ENCODE results near the gene LIMA1. TPM values are rescaled to one million over a fixed set of nuclear protein-coding genes. Genes with fewer than 3 reads are reported as not detected.

Gene LIMA1
- total and polyA plus RNA-seq, 2 donors (not counting 1 experiment from before 2014, with no cell fraction given) = 1.3 to 2.1 TPM

DNA sequence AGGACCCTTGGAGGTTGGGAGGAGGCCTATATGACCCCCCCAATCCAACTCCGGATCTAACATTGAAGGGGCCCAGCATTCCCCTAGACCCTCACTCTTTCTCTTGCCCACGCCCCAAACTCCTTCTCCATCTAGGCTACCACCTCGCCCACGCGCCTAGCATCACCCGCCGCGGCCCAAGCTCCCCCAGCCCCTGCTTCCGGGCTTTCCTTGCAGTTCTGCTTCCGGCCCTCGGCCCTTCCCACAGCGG is 116.6 kb downstream of the LIMA1 start:
- H3K27ac Mint-ChIP-seq = peak overlapping the region; percentile 95
- peak overlapping the region; percentile 95 for H3K4me3 Mint-ChIP-seq
- intact Hi-C loops (cut with micrococcal nuclease) = loop anchor here (1.0 to 10.0 kb wide), 5 partner anchors 55 to 322 kb away; partner anchors contain the start of genes BCDIN3D, LARP4, LIMA1 and SMARCD1
- ChIA-PET CTCF (interaction anchor here (1.0 to 20.5 kb wide), 8 partner anchors 12 to 95 kb away, joined by 3 to 343 read pairs (median 14); partner anchors contain the start of genes COX14 and SMARCD1), POLR2A (interaction anchor here (1.9 to 3.2 kb wide), 2 partner anchors 55 to 81 kb away, joined by 17 to 42 read pairs; partner anchors contain the start of genes COX14 and SMARCD1)
- H3K4me3 ChIP-seq (ENCODE audit: control extremely low read depth in 1 of 5, extremely low read depth in 1 of 5, insufficient read depth in 1 of 5, low read depth in 2 of 5, low read length in 4 of 5) = peak overlapping the region; percentile 70 to 99 (median 74)
- peaks cover 9% of the 10 kb centered on the region for H4K20me1 ChIP-seq (ENCODE audit: control insufficient read depth, insufficient read depth, low read length, poor library complexity, severe bottlenecking)
- H3K27ac ChIP-seq (ENCODE audit: low read length in 2 of 2) = peak overlapping the region; percentile 83 to 90
- H3K9me3 ChIP-seq (ENCODE audit: control extremely low read depth in 1 of 3, control insufficient read depth in 2 of 3, insufficient read depth in 1 of 3, low read length in 2 of 3) = no peaks in the 10 kb centered on the region
- H3K27me3 Mint-ChIP-seq = no peaks in the 10 kb centered on the region
- H3K9me3 Mint-ChIP-seq (ENCODE audit: insufficient read depth) = no peaks in the 10 kb centered on the region
- peak overlapping the region; percentile 92 for H3K4me2 ChIP-seq (replicated peaks; ENCODE audit: low read depth, low read length, poor library complexity, severe bottlenecking)
- no peaks in the 10 kb centered on the region for H3K36me3 ChIP-seq (replicated peaks in 1 of 2; ENCODE audit: control extremely low read depth in 1 of 2, control insufficient read depth in 1 of 2, extremely low read depth in 1 of 2, insufficient read depth in 2 of 2, low read length in 1 of 2)
- no peak for ATAC-seq (ENCODE audit: low read depth)
- peaks cover 17 to 19% of the 10 kb centered on the region in 2 donors for H3K4me1 ChIP-seq (ENCODE audit: control insufficient read depth in 2 of 2, insufficient read depth in 2 of 2, low read length in 2 of 2)
- H3K9ac ChIP-seq (ENCODE audit: low read length) = peak overlapping the region; percentile 98
- H3K27me3 ChIP-seq (replicated peaks in 1 of 4; ENCODE audit: control extremely low read depth in 1 of 4, control insufficient read depth in 3 of 4, insufficient read depth in 4 of 4, low read length in 3 of 4) = no peaks in the 10 kb centered on the region
- peaks cover 25% of the 10 kb centered on the region for H3K4me1 Mint-ChIP-seq
- 1% methylated on average over 12 of the region's 12 CpGs for WGBS (ENCODE audit: insufficient coverage)
- peaks cover 54% of the 10 kb centered on the region for H3K79me2 ChIP-seq (ENCODE audit: control insufficient read depth, insufficient read depth, low read length)
- no peak for DNase-seq
- TF ChIP-seq EZH2 (IDR thresholded peaks at IDR 0.05; ENCODE audit: borderline replicate concordance, insufficient read depth, low read depth, low read length, poor library complexity, severe bottlenecking) = no peak
- TF ChIP-seq, protein P1, sequence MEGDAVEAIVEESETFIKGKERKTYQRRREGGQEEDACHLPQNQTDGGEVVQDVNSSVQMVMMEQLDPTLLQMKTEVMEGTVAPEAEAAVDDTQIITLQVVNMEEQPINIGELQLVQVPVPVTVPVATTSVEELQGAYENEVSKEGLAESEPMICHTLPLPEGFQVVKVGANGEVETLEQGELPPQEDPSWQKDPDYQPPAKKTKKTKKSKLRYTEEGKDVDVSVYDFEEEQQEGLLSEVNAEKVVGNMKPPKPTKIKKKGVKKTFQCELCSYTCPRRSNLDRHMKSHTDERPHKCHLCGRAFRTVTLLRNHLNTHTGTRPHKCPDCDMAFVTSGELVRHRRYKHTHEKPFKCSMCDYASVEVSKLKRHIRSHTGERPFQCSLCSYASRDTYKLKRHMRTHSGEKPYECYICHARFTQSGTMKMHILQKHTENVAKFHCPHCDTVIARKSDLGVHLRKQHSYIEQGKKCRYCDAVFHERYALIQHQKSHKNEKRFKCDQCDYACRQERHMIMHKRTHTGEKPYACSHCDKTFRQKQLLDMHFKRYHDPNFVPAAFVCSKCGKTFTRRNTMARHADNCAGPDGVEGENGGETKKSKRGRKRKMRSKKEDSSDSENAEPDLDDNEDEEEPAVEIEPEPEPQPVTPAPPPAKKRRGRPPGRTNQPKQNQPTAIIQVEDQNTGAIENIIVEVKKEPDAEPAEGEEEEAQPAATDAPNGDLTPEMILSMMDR (IDR thresholded peaks at IDR 0.05) = no peak
- peak overlapping the region; percentile 97 for H2AFZ ChIP-seq (ENCODE audit: insufficient read depth, low read depth, low read length, poor library complexity, severe bottlenecking)

DNA sequence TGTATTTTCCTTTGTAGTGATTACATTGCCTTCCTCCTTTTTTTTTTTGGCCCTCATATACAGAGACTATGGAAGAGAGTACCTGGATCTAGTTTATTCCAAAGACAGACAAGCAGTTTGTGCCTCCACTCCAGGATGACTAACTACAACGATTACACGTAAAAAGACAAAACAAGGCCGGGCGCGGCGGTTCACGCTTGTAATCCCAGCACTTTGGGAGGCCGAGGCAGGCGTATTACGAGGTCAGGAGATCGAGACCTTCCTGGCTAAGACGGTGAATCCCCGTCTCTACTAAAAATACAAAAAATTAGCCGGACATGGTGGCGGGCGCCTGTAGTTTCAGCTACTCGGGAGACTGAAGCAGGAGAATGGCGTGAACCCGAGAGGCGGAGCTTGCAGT is 118.4 kb downstream of the LIMA1 start:
- DNase-seq (no peak), ATAC-seq (ENCODE audit: low read depth) (no peak)
- Histone ChIP-seq H3K36me3 (replicated peaks in 1 of 2; ENCODE audit: control extremely low read depth in 1 of 2, control insufficient read depth in 1 of 2, extremely low read depth in 1 of 2, insufficient read depth in 2 of 2, low read length in 1 of 2) (no peaks in the 10 kb centered on the region), H3K4me1 (ENCODE audit: control insufficient read depth in 2 of 2, insufficient read depth in 2 of 2, low read length in 2 of 2) (peaks cover 17 to 19% of the 10 kb centered on the region in 2 donors), H3K79me2 (ENCODE audit: control insufficient read depth, insufficient read depth, low read length) (peaks cover 71% of the 10 kb centered on the region), H3K4me2 (replicated peaks; ENCODE audit: low read depth, low read length, poor library complexity, severe bottlenecking) (no peak overlapping the region), H3K27ac (ENCODE audit: low read length in 2 of 2) (no peak overlapping the region), H3K9ac (ENCODE audit: low read length) (no peak overlapping the region), H4K20me1 (ENCODE audit: control insufficient read depth, insufficient read depth, low read length, poor library complexity, severe bottlenecking) (peaks cover 9% of the 10 kb centered on the region), H3K9me3 (ENCODE audit: control extremely low read depth in 1 of 3, control insufficient read depth in 2 of 3, insufficient read depth in 1 of 3, low read length in 2 of 3) (no peaks in the 10 kb centered on the region), H3K27me3 (replicated peaks in 1 of 4; ENCODE audit: control extremely low read depth in 1 of 4, control insufficient read depth in 3 of 4, insufficient read depth in 4 of 4, low read length in 3 of 4) (no peaks in the 10 kb centered on the region), H2AFZ (ENCODE audit: insufficient read depth, low read depth, low read length, poor library complexity, severe bottlenecking) (no peak overlapping the region), H3K4me3 (ENCODE audit: control extremely low read depth in 1 of 5, extremely low read depth in 1 of 5, insufficient read depth in 1 of 5, low read depth in 2 of 5, low read length in 4 of 5) (no peak overlapping the region)
- Mint-ChIP-seq H3K4me1 (peaks cover 28% of the 10 kb centered on the region), H3K27me3 (no peaks in the 10 kb centered on the region), H3K27ac (no peak overlapping the region), H3K4me3 (peak overlapping the region; percentile 5), H3K9me3 (ENCODE audit: insufficient read depth) (no peaks in the 10 kb centered on the region)
- TF ChIP-seq EZH2 (IDR thresholded peaks at IDR 0.05; ENCODE audit: borderline replicate concordance, insufficient read depth, low read depth, low read length, poor library complexity, severe bottlenecking) = no peak
- TF ChIP-seq, protein P1 (IDR thresholded peaks at IDR 0.05) = no peak
- POLR2A ChIA-PET = no interaction called here
- intact Hi-C loops (cut with micrococcal nuclease) = loop anchor here (10.0 kb wide), 1 partner anchor 320 kb away; the partner anchor contains the start of gene BCDIN3D
- CTCF ChIA-PET = interaction anchor here (0.8 to 20.5 kb wide), 4 partner anchors 11 to 93 kb away, joined by 3 to 343 read pairs (median 29); partner anchors contain the start of gene COX14
- 95% methylated on average over 12 of the region's 20 CpGs for WGBS (ENCODE audit: insufficient coverage)
